ENCODE measurements around the gene ABCC3.

The ABCC3 gene

GRCh38 chr17:50634224-50634914, at the start of gene ABCC3:
TSS of gene ABCC3 (plus strand) at chr17:50634881. CDS start at chr17:50634937, 56 bp downstream.
- no peak for DNase-seq

- no peak for DNase-seq
Observed at GRCh38 chr17:50585346-50585745, 49.3 kb upstream of the ABCC3 start.

GRCh38 chr17:50585891-50586290, 48.8 kb upstream of the ABCC3 start:
- no peak for DNase-seq

- DNase-seq, result no peak
Observed at GRCh38 chr17:50586421-50587247, 48.0 kb upstream of the ABCC3 start.

- no peak for DNase-seq
Observed at GRCh38 chr17:50587571-50587970, 47.1 kb upstream of the ABCC3 start.

GRCh38 chr17:50588391-50589049, 46.2 kb upstream of the ABCC3 start:
- no peak for DNase-seq

- DNase-seq, result no peak
Observed at GRCh38 chr17:50589095-50589705, 45.5 kb upstream of the ABCC3 start.

- no peak for DNase-seq
Observed at GRCh38 chr17:50590946-50591737, 43.5 kb upstream of the ABCC3 start.

- no peak for DNase-seq
Observed at GRCh38 chr17:50593321-50593720, 41.4 kb upstream of the ABCC3 start.

GRCh38 chr17:50594128-50594823, 40.4 kb upstream of the ABCC3 start:
- no peak for DNase-seq

GRCh38 chr17:50594892-50595291, 39.8 kb upstream of the ABCC3 start:
- DNase-seq, result no peak

GRCh38 chr17:50596191-50597037, 38.3 kb upstream of the ABCC3 start:
- no peak for DNase-seq

- no peak for DNase-seq
Observed at GRCh38 chr17:50598487-50598886, 36.2 kb upstream of the ABCC3 start.

GRCh38 chr17:50599606-50600005, 35.1 kb upstream of the ABCC3 start:
- no peak for DNase-seq

- no peak for DNase-seq
Observed at GRCh38 chr17:50601823-50602375, 32.8 kb upstream of the ABCC3 start.

- no peak for DNase-seq
Observed at GRCh38 chr17:50602836-50603235, 31.8 kb upstream of the ABCC3 start.

GRCh38 chr17:50603340-50603739, 31.3 kb upstream of the ABCC3 start:
- DNase-seq, result peak in 1 of 2 donors; percentile 3

GRCh38 chr17:50604513-50604912, 30.2 kb upstream of the ABCC3 start:
- DNase-seq, result no peak

GRCh38 chr17:50605429-50605828, 29.3 kb upstream of the ABCC3 start:
- no peak for DNase-seq

- DNase-seq, result no peak
Observed at GRCh38 chr17:50607522-50608175, 27.0 kb upstream of the ABCC3 start.

Data from CD4-positive, alpha-beta T cell treated with Interferon alpha-2 for 1 hour (primary cell).